GM12873 (cell line): ENCODE measurements around the gene SMAP1.

Experiments
- CTCF ChIP-seq: IDR thresholded peaks from 2 replicates; pipeline ENCODE4 v1.5.1; 2012; ENCODE audit warnings: low read depth, mild to moderate bottlenecking, moderate library complexity, low read length, control low read depth; ENCODE audit not compliant: insufficient read depth; ENCODE audit errors: missing control alignments

Gene SMAP1

GRCh38 chr6:70797625-70798024 is 129.9 kb downstream of the SMAP1 start:
- TF ChIP-seq CTCF, result no peak

- TF ChIP-seq CTCF, result no peak
These were observed 138.4 kb downstream of the SMAP1 start for GRCh38 chr6:70806086-70806485.

- TF ChIP-seq CTCF, result no peak
These were observed 144.1 kb downstream of the SMAP1 start for GRCh38 chr6:70811788-70812187.

- TF ChIP-seq CTCF, result no peak
These were observed 146.2 kb downstream of the SMAP1 start for GRCh38 chr6:70813885-70814284.

GRCh38 chr6:70819646-70820045 is 152.0 kb downstream of the SMAP1 start:
- no peak for TF ChIP-seq CTCF

- TF ChIP-seq CTCF, result no peak
These were observed 153.1 kb downstream of the SMAP1 start for GRCh38 chr6:70820778-70821177.

- TF ChIP-seq CTCF, result no peak
These were observed 154.1 kb downstream of the SMAP1 start for GRCh38 chr6:70821751-70822150.

GRCh38 chr6:70823651-70824050 is 156.0 kb downstream of the SMAP1 start:
- TF ChIP-seq CTCF, result no peak
